Sciatic nerve (tissue), 2 donors: Measurements from ENCODE around the gene SLC15A4. TPM values are rescaled to one million over a fixed set of nuclear protein-coding genes. Genes with fewer than 3 reads are reported as not detected.
A peak's percentile ranks its signal among the peaks of the same experiment; 100 is the strongest.
"Not testable (repeated sequence)": the region's sequence is repeated elsewhere in the genome, so short reads cannot be mapped to it uniquely, and the experiment has no call there.

ENCODE experiments used
- ATAC-seq: fragments of 200-7000 bp; cut with Tn5 transposase; one replicate; pipeline ENCODE4 v1.9.1; 2020; ENCODE audit warnings: mild to moderate bottlenecking, moderate library complexity
- DNase-seq: peaks from one replicate; pipeline ENCODE4 v3.0.0-alpha.2; 2020; ENCODE audit warnings: low spot score
- intact Hi-C: fragments of 100-400 bp; cut with DNase I; formaldehyde crosslinking; loops from one replicate; pipeline ENCODE4 v1.14.2; 2022
- total RNA-seq: library from RNA; stranded (reverse); fragmentation: NEBNext Ultra II Directional; extraction: Animal tissue kit (Norgen Biotek cat#: 25700); gene quantifications from one replicate; pipeline ENCODE4 v1.2.1, GENCODE V29; 2021
- donor health status: DM: no; HTN: no; CAD: no.
- donor health status: DM: no; HTN: no; CAD: no.

Gene SLC15A4
- total RNA-seq, 1 donor from 2014 or later: 31.9 TPM

GRCh38 chr12:128848371-128848770, 24.6 kb upstream of the SLC15A4 start:
- intact Hi-C loops: no loop called here
- DNase-seq (no peak), ATAC-seq (no peak)

- DNase-seq, ATAC-seq, intact Hi-C loops: not testable (repeated sequence)
Observed at GRCh38 chr12:128846671-128847070, 22.9 kb upstream of the SLC15A4 start.

GRCh38 chr12:128844031-128844635, 20.4 kb upstream of the SLC15A4 start:
- intact Hi-C loops: no loop called here
- no peak for ATAC-seq
- DNase-seq: no peak

GRCh38 chr12:128843538-128843937, 19.8 kb upstream of the SLC15A4 start:
- intact Hi-C loops: no loop called here
- no peak for ATAC-seq
- no peak for DNase-seq

GRCh38 chr12:128842579-128842978, 18.8 kb upstream of the SLC15A4 start:
- no peak for ATAC-seq

GRCh38 chr12:128840862-128841468, 17.2 kb upstream of the SLC15A4 start:
- peak; percentile 55 for ATAC-seq
- DNase-seq: peak; percentile 22
- intact Hi-C loops: no loop called here

More at GRCh38 chr12:128842579-128842978, 18.8 kb upstream of the SLC15A4 start:
- DNase-seq: no peak
- intact Hi-C loops: no loop called here

- ATAC-seq, intact Hi-C loops: not testable (repeated sequence)
- DNase-seq: peak; percentile 3
Observed at GRCh38 chr12:128839885-128840284, 16.1 kb upstream of the SLC15A4 start.

- ATAC-seq (no peak), DNase-seq (no peak)
- intact Hi-C loops: no loop called here
Observed at GRCh38 chr12:128833418-128833817, 9.7 kb upstream of the SLC15A4 start.

GRCh38 chr12:128830505-128830893, 6.7 kb upstream of the SLC15A4 start:
- intact Hi-C loops: no loop called here
- no peak for DNase-seq
- ATAC-seq: no peak

GRCh38 chr12:128829861-128830504, 6.2 kb upstream of the SLC15A4 start:
- peak; percentile 28 for DNase-seq

GRCh38 chr12:128827724-128828123, 4.0 kb upstream of the SLC15A4 start:
- intact Hi-C loops: no loop called here
- no peak for ATAC-seq

More at GRCh38 chr12:128829861-128830504, 6.2 kb upstream of the SLC15A4 start:
- intact Hi-C loops: no loop called here
- ATAC-seq: peak; percentile 62

GRCh38 chr12:128825835-128826234, 2.1 kb upstream of the SLC15A4 start:
- intact Hi-C loops: no loop called here
- no peak for ATAC-seq
- DNase-seq: no peak

More at GRCh38 chr12:128827724-128828123, 4.0 kb upstream of the SLC15A4 start:
- no peak for DNase-seq

- ATAC-seq (no peak), DNase-seq (no peak)
- intact Hi-C loops: no loop called here
Observed at GRCh38 chr12:128823216-128823915, 392 bp downstream of the SLC15A4 start.

- intact Hi-C loops: no loop called here
- ATAC-seq (peak; percentile 41), DNase-seq (no peak)
Observed at GRCh38 chr12:128820723-128821432, 2.9 kb downstream of the SLC15A4 start.

GRCh38 chr12:128820253-128820652, 3.5 kb downstream of the SLC15A4 start:
- no peak for ATAC-seq
- DNase-seq: no peak
- intact Hi-C loops: no loop called here

GRCh38 chr12:128819293-128820144, 4.2 kb downstream of the SLC15A4 start:
- intact Hi-C loops: no loop called here
- DNase-seq: no peak
- no peak for ATAC-seq

GRCh38 chr12:128818065-128819022, 5.4 kb downstream of the SLC15A4 start:
- intact Hi-C loops: no loop called here
- no peak for DNase-seq
- ATAC-seq: no peak
